NCI-H1092 (cell line): ENCODE data around the gene GRPEL1.
"Not testable (repeated sequence)": the region's sequence is repeated elsewhere in the genome, so short reads cannot be mapped to it uniquely, and the experiment has no call there.

ENCODE experiments used
- DNase-seq: peaks from one replicate; lab custom pipeline; 2025; lab: John Stamatoyannopoulos, UW

Gene GRPEL1

GRCh38 chr4:7092026-7092425 lies 24.2 kb upstream of the GRPEL1 start:
- DNase-seq = no peak

DNA sequence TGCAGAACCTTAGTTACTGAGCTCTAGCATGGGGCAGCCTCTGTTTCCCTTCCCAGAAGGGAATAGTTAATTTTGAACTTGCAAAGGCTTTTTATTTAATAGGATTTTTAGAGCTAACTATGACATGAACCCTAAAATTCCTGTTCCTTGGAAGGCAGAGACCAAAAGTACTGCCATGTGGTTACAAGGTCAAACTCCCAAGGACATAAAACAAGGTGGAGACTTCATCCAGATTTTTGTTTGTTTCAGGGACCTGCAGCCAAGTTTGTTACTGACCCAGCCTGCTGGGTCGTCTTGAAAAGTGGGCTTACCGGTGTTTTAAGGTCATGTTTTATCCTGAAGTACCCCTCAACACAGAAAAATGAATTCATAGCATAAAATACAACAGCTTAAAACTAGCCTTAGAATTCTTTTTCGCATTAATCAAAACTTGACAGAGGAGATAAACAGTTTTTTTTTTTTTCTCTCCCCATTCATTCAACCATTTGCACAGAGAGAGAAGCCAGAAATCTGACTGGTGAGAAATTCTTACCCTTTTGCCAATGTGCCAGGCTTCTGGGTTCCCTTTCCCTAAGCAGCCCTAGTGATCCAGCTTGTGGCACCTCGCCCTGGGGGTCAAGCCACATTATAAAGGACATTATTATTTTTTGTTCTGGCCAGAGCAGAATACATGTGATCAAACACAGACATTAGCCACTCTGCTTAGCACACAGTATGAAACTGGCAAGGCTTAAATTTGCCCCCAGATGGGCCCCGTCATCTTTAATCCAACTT lies 21.5 kb upstream of the GRPEL1 start:
- no peak for DNase-seq

DNA sequence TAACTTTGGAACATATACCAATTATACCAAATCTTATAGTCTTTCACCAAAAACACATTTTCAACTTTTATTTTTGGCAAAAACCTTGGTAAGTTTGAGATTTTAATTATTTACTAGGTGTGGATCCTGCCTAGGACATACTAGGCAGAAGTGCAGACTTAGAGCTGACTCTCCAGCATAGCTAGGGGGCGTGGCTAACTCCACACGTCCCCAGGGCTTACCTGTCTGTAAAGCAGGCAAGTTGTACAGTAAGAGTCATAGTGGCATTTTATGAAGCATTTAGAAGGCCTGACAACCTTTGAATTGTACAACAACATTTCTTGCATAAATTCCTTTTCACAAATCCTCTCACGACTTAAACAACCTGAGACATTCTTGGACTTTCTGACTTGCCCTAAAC lies 19.2 kb upstream of the GRPEL1 start:
- DNase-seq = no peak

DNA sequence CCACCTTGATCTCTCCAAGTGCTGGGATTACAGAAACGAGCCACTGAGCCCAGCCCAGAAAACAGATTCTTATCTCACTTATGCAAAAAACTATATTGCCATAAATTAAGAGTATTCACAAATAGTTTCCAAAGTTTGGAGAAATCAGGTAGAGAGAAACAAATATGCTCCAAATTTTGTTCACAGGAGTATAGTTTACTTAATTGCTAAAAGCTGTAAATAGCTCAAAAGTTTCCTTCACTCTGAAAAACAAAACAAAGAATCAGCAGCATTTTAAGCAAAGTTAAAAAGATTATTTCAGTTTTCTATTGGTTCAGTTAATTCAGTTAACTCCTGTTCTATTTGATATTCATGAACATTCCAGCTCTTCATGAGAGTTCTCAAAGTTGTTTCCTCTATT lies 18.5 kb upstream of the GRPEL1 start:
- DNase-seq = no peak

- not testable (repeated sequence) for DNase-seq
These were observed 16.7 kb upstream of the GRPEL1 start for GRCh38 chr4:7084564-7084961.

DNA sequence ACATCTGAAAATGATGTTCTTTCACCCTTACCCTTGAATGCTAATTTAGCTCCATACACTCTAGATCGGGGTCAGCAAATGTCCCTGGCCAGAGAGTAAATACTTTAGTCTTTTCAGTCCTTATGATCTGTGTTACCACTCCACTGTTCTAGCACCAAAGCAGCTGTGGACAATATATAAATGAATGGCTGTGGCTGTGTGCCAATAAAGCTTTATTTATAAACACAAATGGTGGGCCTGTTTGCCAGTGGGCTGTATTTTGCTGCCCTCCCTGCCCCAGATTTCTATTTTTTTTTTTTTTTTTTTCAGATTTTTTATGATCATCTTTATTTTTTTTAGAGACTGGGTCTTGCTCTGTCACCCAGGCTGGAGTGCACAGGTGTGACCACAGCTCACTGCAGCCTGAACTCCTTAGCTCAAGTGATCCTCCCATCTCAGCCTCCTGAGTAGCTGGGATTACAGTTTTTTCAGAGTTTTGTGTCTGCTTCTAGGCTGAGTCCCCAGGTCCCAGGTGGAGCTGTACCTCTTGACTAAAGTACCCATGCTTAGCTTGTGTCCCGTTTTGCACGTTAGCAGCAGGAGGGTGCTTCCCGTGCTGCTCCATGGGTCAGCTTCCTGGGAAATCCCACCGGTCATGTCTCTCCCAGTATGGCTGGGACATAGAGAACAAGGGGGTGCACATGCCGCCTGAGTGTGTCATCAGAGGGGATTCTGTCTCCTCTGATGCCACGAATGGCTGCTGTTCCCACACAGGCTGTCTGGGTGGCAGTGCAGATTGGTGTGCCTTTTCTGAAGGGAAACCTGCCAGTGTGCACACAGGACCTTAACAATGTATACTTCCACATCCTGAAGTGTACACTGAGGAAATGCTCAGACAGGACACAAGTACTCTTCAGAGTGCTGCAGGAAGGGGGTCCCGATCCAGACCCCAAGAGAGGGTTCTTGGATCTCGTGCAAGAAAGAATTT lies 16.0 kb upstream of the GRPEL1 start:
- DNase-seq = no peak

GRCh38 chr4:7079909-7080308 lies 12.0 kb upstream of the GRPEL1 start:
- not testable (repeated sequence) for DNase-seq

GRCh38 chr4:7079483-7079882 lies 11.6 kb upstream of the GRPEL1 start:
- not testable (repeated sequence) for DNase-seq

DNA sequence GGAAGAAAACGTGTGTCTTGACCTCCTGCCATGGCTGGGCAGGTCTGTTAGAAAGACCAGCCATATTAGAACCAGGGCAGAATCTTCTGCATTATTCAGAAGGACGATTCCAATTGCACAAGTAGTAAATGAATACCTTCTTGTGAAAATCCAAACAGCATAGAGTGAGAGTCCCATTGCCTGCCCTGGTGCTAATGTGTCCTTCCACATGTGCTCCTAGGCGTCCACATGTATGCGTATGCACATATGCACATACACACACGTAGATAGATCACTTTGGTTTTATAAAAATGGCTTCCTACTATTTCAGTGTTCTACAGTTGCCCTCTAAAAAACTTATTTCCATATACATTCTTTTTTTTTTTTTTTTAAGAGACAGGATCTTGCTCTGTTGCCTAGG lies 10.2 kb upstream of the GRPEL1 start:
- no peak for DNase-seq

GRCh38 chr4:7077371-7077770 lies 9.5 kb upstream of the GRPEL1 start:
- DNase-seq = no peak

GRCh38 chr4:7076696-7077082 lies 8.8 kb upstream of the GRPEL1 start:
- no peak for DNase-seq

GRCh38 chr4:7075962-7076695 lies 8.3 kb upstream of the GRPEL1 start:
- no peak for DNase-seq

DNA sequence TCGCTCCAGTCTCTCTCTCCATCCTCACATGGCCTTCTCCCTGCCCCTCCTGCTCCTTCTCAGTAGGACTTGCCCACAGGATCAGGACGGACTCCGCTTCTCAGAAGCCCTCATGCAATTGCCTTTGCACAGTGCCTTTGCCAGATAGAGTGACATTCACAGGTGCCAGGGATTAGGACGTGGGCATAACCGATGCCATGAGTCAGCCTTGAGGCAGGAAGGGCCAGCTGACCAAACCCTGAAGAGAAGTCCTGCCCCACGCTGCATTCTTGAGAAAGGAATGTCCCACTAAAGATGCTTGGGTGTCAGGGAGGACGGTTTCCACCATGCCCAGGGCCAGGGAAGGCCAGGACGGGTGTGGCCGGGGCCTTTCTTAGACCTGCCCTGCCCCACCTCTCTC lies 6.6 kb upstream of the GRPEL1 start:
- no peak for DNase-seq

- peak; percentile 19 for DNase-seq
These were observed 5.9 kb upstream of the GRPEL1 start for GRCh38 chr4:7073526-7074390.

- DNase-seq = no peak
These were observed 5.2 kb upstream of the GRPEL1 start for GRCh38 chr4:7073059-7073458.

- DNase-seq = peak; percentile 59
These were observed 3.1 kb upstream of the GRPEL1 start for GRCh38 chr4:7070729-7071511.

- no peak for DNase-seq
These were observed 1.0 kb upstream of the GRPEL1 start for GRCh38 chr4:7068883-7069282.

DNA sequence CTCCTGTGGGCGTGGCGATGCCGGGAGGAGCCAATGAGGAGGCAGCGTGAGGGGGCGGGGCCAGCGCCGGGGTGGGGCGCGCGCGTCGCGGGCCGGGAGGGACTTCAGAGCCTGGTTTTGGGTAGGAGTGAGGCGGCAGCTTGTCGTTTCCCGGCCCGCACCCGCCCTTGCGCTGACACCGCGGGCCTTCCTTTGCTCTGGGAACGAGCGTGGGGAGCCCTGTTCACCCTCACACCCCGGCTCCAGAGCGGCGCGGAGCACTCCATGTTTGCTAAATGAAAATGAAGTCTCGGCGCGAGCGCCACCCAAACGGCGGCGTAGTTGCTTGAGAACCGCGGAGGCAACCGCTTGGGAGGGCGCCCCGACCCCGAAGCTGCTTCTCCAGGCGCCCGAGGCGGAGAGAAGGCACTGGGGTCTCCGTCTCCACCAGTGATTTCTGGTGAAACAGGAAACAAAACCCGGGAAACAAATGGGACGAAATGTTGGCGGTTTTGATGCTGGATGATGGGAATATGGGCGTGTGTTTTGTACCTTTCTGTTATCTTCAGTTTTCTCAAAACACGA lies 497 bp upstream of the GRPEL1 start:
- DNase-seq = no peak

DNA sequence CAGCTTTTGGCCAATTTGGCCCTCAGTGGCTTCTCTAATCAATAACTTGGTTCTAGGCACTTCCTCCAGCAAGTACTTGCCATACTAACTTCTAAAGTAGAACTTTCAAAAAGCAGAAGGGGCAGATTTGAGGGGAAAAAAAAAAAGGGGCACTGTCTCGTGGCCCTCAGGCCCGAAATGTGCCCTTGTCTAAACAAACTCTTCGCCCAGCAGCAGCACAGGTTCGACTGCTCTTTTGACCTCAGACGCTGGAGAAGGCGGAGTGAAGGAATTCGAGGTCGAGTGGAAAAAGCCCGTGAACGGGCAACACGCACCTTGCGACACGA lies 775 bp downstream of the GRPEL1 start:
- no peak for DNase-seq

DNA sequence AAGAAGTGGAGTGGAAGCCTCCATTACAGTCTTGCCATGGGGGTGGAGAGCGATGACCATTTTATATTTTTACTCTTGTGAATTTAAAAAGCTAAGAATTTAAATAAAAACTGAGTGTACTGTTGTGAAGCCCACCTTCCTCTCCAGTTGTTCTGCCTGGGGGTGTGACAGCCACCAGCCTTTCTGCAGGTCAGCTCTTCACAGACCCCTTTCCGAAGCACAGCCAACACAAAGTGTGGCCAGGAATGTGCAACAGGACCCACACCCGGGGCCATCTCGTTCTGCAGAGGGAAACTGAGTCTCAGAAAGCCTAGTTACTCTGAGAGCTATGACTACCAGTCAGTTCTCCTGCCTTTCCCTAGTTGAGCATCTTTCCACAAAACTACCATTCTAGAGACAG lies 1.4 kb downstream of the GRPEL1 start:
- no peak for DNase-seq

DNA sequence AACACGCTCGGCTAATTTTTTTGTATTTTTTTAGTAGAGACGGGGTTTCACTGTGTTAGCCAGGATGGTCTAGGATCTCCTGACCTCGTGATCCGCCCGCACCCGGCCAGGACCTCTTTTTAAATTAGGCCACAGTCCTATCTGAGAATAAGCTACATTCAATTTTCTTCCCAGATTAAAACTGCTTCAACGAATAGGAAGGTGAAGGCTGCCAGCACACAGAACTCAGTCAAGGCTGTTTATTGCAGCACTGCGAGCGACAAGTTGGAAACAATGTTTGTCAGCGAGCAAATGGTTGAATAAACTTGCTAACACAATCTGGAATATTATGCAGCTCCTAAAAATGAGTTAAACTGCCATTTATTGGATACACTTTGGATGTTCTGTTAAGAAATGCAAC lies 1.9 kb downstream of the GRPEL1 start:
- no peak for DNase-seq
